ENCODE data around the gene CAPN14.

CAPN14 gene

DNA sequence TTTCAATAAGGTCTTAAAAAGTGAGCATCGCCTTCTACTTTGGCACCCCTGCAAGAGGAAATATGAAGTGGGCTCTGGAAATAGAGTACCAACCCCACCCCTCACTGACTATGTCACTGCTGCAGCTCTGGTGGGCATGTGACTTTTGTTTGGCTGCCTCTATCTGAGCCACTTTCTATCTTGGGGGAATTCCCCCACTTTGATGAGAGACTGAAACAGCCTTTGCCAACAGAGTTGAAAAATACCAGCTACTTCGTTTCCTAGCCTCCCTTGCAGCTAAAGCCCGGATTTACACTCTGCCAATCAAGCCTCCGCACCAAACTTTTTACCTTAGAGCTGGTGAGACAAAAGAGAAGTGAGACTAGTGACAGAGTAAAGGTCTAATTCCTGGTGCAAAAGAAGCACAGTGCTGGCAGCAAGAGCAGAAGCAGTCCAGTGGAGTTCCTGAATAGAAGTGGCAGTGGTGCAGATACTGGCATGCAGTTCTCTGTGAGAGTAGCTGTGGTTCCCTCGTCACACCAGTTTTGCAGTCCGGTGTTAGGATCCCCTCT lies 67.1 kb downstream of the CAPN14 start:
- no peaks in the 10 kb centered on the region for H3K4me1 ChIP-seq (ENCODE audit: control insufficient read depth, low read depth, low read length)
- no peak overlapping the region for H3K27ac ChIP-seq (ENCODE audit: low read length)
- H3K27me3 ChIP-seq (ENCODE audit: control insufficient read depth, insufficient read depth, low read length): no peaks in the 10 kb centered on the region
- no peaks in the 10 kb centered on the region for H3K36me3 ChIP-seq (ENCODE audit: control insufficient read depth, low read depth, low read length)
- H3K9ac ChIP-seq (ENCODE audit: low read length): no peak overlapping the region
- H3K9me3 ChIP-seq (ENCODE audit: control insufficient read depth, low read depth, low read length): no peaks in the 10 kb centered on the region
- no peak overlapping the region for H3K4me3 ChIP-seq (ENCODE audit: low read length)

- no peak overlapping the region for H3K27ac ChIP-seq (ENCODE audit: low read length)
- no peaks in the 10 kb centered on the region for H3K9me3 ChIP-seq (ENCODE audit: control insufficient read depth, low read depth, low read length)
- H3K27me3 ChIP-seq (ENCODE audit: control insufficient read depth, insufficient read depth, low read length): no peaks in the 10 kb centered on the region
- no peaks in the 10 kb centered on the region for H3K36me3 ChIP-seq (ENCODE audit: control insufficient read depth, low read depth, low read length)
- H3K4me3 ChIP-seq (ENCODE audit: low read length): no peak overlapping the region
- H3K9ac ChIP-seq (ENCODE audit: low read length): no peak overlapping the region
- peaks cover 4% of the 10 kb centered on the region for H3K4me1 ChIP-seq (ENCODE audit: control insufficient read depth, low read depth, low read length)
Observed at GRCh38 chr2:31148514-31148913, 68.8 kb downstream of the CAPN14 start.

- Histone ChIP-seq H3K27ac (ENCODE audit: low read length) (no peak overlapping the region), H3K9ac (ENCODE audit: low read length) (no peak overlapping the region), H3K4me3 (ENCODE audit: low read length) (no peak overlapping the region), H3K36me3 (ENCODE audit: control insufficient read depth, low read depth, low read length) (no peaks in the 10 kb centered on the region), H3K27me3 (ENCODE audit: control insufficient read depth, insufficient read depth, low read length) (no peaks in the 10 kb centered on the region), H3K4me1 (ENCODE audit: control insufficient read depth, low read depth, low read length) (peaks cover 4% of the 10 kb centered on the region), H3K9me3 (ENCODE audit: control insufficient read depth, low read depth, low read length) (no peaks in the 10 kb centered on the region)
Observed at GRCh38 chr2:31147645-31148044, 69.7 kb downstream of the CAPN14 start.

GRCh38 chr2:31142110-31142509 lies 75.2 kb downstream of the CAPN14 start:
- no peak overlapping the region for H3K9ac ChIP-seq (ENCODE audit: low read length)
- H3K9me3 ChIP-seq (ENCODE audit: control insufficient read depth, low read depth, low read length): no peaks in the 10 kb centered on the region
- H3K27ac ChIP-seq (ENCODE audit: low read length): no peak overlapping the region
- no peaks in the 10 kb centered on the region for H3K36me3 ChIP-seq (ENCODE audit: control insufficient read depth, low read depth, low read length)
- no peak overlapping the region for H3K4me3 ChIP-seq (ENCODE audit: low read length)
- H3K27me3 ChIP-seq (ENCODE audit: control insufficient read depth, insufficient read depth, low read length): peaks cover 47% of the 10 kb centered on the region
- peaks cover 4% of the 10 kb centered on the region for H3K4me1 ChIP-seq (ENCODE audit: control insufficient read depth, low read depth, low read length)

GRCh38 chr2:31141443-31142085 lies 75.8 kb downstream of the CAPN14 start:
- Histone ChIP-seq H3K27ac (ENCODE audit: low read length) (no peak overlapping the region), H3K27me3 (ENCODE audit: control insufficient read depth, insufficient read depth, low read length) (peaks cover 53% of the 10 kb centered on the region), H3K9me3 (ENCODE audit: control insufficient read depth, low read depth, low read length) (no peaks in the 10 kb centered on the region), H3K9ac (ENCODE audit: low read length) (no peak overlapping the region), H3K4me3 (ENCODE audit: low read length) (no peak overlapping the region), H3K4me1 (ENCODE audit: control insufficient read depth, low read depth, low read length) (peaks cover 8% of the 10 kb centered on the region), H3K36me3 (ENCODE audit: control insufficient read depth, low read depth, low read length) (no peaks in the 10 kb centered on the region)

DNA sequence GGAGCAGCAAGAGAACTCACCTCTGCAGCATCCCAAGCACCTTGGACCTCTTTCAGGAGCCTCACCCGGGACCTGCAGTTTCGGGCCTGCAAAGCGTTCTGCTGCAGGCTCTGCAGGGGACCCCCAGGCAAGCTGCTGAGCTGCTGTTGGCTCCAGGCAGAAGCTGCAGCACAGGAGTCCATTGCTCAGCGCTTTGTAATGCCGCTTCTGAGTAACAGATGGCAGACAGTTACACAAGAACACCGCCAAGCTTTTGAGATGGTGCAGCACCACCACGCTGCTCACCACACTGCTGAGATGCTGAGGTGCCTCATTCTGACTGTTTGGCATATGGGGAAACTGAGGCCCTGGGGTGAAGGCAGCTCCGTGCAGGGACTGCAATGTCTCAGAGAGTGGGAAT lies 77.2 kb downstream of the CAPN14 start:
- Histone ChIP-seq H3K9ac (ENCODE audit: low read length) (no peak overlapping the region), H3K4me3 (ENCODE audit: low read length) (no peak overlapping the region), H3K27me3 (ENCODE audit: control insufficient read depth, insufficient read depth, low read length) (peaks cover 67% of the 10 kb centered on the region), H3K4me1 (ENCODE audit: control insufficient read depth, low read depth, low read length) (peaks cover 8% of the 10 kb centered on the region), H3K9me3 (ENCODE audit: control insufficient read depth, low read depth, low read length) (no peaks in the 10 kb centered on the region), H3K27ac (ENCODE audit: low read length) (no peak overlapping the region), H3K36me3 (ENCODE audit: control insufficient read depth, low read depth, low read length) (no peaks in the 10 kb centered on the region)

DNA sequence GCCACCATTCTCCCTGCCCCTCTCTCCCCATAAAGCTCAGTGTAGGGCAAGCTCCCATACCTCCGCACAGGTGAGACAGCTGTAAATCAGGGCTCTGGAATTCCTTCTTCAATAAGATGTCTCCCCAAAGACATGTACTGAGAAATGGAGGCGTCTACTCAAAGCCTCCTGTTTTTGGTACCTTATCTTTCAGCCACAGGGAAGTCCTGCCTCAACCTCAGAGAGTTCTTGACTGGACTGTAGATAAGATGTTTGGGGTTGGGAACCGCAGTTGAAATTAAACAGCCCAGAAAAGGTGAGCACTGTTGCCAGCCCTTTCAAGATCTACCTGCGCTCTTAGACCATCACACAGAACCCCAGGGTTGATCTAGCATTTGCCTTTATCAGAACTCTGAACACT lies 77.6 kb downstream of the CAPN14 start:
- no peak overlapping the region for H3K4me3 ChIP-seq (ENCODE audit: low read length)
- H3K9ac ChIP-seq (ENCODE audit: low read length): no peak overlapping the region
- H3K9me3 ChIP-seq (ENCODE audit: control insufficient read depth, low read depth, low read length): no peaks in the 10 kb centered on the region
- H3K27me3 ChIP-seq (ENCODE audit: control insufficient read depth, insufficient read depth, low read length): peaks cover 70% of the 10 kb centered on the region
- no peaks in the 10 kb centered on the region for H3K36me3 ChIP-seq (ENCODE audit: control insufficient read depth, low read depth, low read length)
- H3K4me1 ChIP-seq (ENCODE audit: control insufficient read depth, low read depth, low read length): peaks cover 8% of the 10 kb centered on the region
- H3K27ac ChIP-seq (ENCODE audit: low read length): no peak overlapping the region

DNA sequence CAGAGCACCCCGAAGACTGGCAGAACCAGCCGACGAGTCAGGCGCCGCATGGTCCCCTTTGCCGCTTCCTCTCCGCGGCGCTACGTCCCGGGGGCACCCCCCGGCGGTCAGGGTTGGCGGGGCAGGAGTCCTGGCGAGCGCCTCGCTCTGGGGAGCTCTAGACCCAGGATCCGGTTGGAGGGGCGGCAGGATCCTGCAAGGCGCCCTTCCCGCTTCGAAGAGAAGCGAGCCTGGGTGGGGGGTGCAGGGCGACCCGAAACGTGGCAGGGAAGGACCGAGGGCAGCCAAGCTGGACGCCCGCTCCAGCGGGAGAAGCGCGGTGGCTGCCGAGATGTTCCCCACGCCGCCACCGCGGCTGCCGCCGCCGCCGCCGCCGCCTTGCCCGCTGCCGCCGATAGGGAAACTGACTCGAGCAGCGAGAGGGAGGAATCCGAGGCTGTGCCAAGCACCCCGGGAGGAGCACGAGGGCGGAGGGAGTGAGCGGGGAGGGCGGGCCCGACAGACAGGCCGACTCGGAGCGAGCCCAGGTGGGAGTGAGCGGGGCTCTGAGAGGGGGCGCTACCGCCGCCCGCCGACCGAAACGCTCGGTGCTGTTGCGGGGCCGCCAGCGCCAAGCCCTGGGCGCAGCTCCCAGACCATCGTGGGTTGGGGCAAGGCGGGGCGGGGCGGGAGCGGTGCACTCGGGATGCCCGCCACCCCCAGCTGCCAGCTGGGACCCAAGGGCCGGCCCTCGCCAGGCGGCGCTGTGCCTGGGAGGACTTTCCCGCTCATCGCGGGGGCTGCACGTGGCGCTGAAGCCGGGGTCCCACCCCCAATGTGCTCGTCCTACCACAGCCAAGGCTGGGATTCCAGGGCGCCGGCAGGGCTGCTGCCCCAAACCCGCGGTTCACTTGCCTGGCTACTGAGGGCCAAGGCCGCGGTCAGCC lies 79.0 kb downstream of the CAPN14 start, which contains the start of gene GALNT14:
GALNT14 (minus strand) TSS at position 404 of the 926 bp plus-strand sequence; CDS start at position 50, 354 bp downstream.
- H3K27ac ChIP-seq (ENCODE audit: low read length): no peak within 1 kb of the TSS
- no peaks in the 10 kb centered on the region for H3K9me3 ChIP-seq (ENCODE audit: control insufficient read depth, low read depth, low read length)
- H3K36me3 ChIP-seq (ENCODE audit: control insufficient read depth, low read depth, low read length): no peaks in the 10 kb centered on the region
- H3K9ac ChIP-seq (ENCODE audit: low read length): no peak within 1 kb of the TSS
- H3K4me1 ChIP-seq (ENCODE audit: control insufficient read depth, low read depth, low read length): peaks cover 4% of the 10 kb centered on the region
- H3K27me3 ChIP-seq (ENCODE audit: control insufficient read depth, insufficient read depth, low read length): peaks cover 70% of the 10 kb centered on the region
- H3K4me3 ChIP-seq (ENCODE audit: low read length): peak within 1 kb of the TSS; percentile 47

DNA sequence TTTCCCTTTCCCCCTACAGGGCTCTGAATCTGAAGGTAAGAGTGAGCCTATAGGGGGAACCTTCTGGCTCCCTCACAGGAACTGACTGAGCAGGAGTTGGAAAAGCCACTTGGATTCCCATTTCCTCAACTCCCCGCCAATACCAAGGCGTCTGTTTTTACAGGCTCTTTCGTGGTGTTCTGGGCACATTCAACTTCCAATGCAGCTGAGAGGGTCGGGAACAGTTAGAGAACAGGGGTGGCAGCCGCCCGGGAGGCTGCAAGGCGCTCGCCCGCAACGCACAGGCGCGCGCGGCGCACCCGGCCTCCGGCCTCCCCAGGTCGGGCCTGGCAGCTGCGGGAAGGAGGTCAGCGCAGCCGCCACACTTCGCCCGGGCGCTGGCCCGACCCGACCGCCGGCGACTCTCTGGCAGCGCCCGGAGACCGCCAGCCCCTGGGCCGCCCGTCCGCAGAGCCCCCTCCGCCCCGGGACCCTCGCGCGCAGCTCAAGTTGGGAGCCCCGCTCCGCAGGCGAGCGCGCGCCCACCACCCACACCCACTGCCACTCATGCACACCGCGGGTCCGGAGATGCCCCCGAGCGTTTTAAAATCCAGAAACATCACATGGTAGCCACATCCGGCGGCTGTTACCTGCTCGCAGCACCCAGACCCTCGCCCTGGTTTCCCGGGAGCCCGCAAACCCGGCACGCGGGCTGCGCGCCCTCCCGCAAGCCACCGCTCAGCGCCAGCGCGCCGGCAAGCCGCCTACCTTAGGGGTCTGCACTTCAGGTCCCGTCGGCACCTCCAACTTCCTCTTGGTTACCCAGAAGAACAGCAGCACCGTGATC lies 79.9 kb downstream of the CAPN14 start:
- peaks cover 70% of the 10 kb centered on the region for H3K27me3 ChIP-seq (ENCODE audit: control insufficient read depth, insufficient read depth, low read length)
- H3K36me3 ChIP-seq (ENCODE audit: control insufficient read depth, low read depth, low read length): no peaks in the 10 kb centered on the region
- peak overlapping the region; percentile 47 for H3K4me3 ChIP-seq (ENCODE audit: low read length)
- no peak overlapping the region for H3K9ac ChIP-seq (ENCODE audit: low read length)
- H3K27ac ChIP-seq (ENCODE audit: low read length): no peak overlapping the region
- peaks cover 4% of the 10 kb centered on the region for H3K4me1 ChIP-seq (ENCODE audit: control insufficient read depth, low read depth, low read length)
- no peaks in the 10 kb centered on the region for H3K9me3 ChIP-seq (ENCODE audit: control insufficient read depth, low read depth, low read length)

- Histone ChIP-seq H3K9ac (ENCODE audit: low read length) (no peak overlapping the region), H3K9me3 (ENCODE audit: control insufficient read depth, low read depth, low read length) (no peaks in the 10 kb centered on the region), H3K27me3 (ENCODE audit: control insufficient read depth, insufficient read depth, low read length) (peaks cover 64% of the 10 kb centered on the region), H3K4me3 (ENCODE audit: low read length) (peak overlapping the region; percentile 47), H3K36me3 (ENCODE audit: control insufficient read depth, low read depth, low read length) (no peaks in the 10 kb centered on the region), H3K4me1 (ENCODE audit: control insufficient read depth, low read depth, low read length) (peaks cover 11% of the 10 kb centered on the region), H3K27ac (ENCODE audit: low read length) (no peak overlapping the region)
Observed at GRCh38 chr2:31136732-31137131, 80.6 kb downstream of the CAPN14 start.

DNA sequence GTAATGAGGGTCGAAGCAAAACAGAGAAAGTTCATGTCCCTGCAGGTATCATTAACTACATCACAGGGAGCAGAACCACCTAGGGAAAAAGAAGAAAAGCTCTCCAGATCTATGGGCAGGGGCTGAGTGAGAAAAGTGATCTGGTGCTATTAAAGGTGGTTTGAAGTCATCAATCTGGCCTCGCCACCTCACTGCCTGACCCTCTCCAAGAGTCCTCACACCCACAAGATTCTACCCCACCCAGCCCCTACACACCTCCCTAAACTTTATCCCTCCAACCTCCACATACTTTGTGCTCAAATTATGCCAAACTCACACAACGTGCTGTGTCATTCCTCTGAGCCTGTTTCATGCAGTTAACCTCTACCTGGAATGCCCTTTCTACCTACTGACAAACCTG lies 81.3 kb downstream of the CAPN14 start:
- no peaks in the 10 kb centered on the region for H3K9me3 ChIP-seq (ENCODE audit: control insufficient read depth, low read depth, low read length)
- peaks cover 16% of the 10 kb centered on the region for H3K4me1 ChIP-seq (ENCODE audit: control insufficient read depth, low read depth, low read length)
- H3K27ac ChIP-seq (ENCODE audit: low read length): no peak overlapping the region
- no peak overlapping the region for H3K9ac ChIP-seq (ENCODE audit: low read length)
- H3K4me3 ChIP-seq (ENCODE audit: low read length): no peak overlapping the region
- H3K27me3 ChIP-seq (ENCODE audit: control insufficient read depth, insufficient read depth, low read length): peaks cover 59% of the 10 kb centered on the region
- no peaks in the 10 kb centered on the region for H3K36me3 ChIP-seq (ENCODE audit: control insufficient read depth, low read depth, low read length)

Data from iPS-18a (cell line).